HepG2 (cell line): ENCODE data around the gene MRPL14.

Experiments used
- HOXA9 ChIP-seq: sonication (generic); formaldehyde crosslinking; IDR thresholded peaks from 2 replicates; pipeline ENCODE4 v1.8.1; 2022; ENCODE audit warnings: missing genetic modification reagents, mild to moderate bottlenecking, moderate library complexity, borderline replicate concordance
- IRX3 ChIP-seq: sonication (generic); formaldehyde crosslinking; IDR thresholded peaks from 2 replicates; pipeline ENCODE4 v1.8.1; 2023; ENCODE audit warnings: mild to moderate bottlenecking, low read depth, missing genetic modification reagents, borderline replicate concordance
- LCORL ChIP-seq, 2 experiments: fragments of 450-650 bp in 1 of 2; sonication (generic) in 1 of 2; formaldehyde crosslinking in 1 of 2; IDR thresholded peaks; 2 replicates each; pipeline versions ENCODE4 v1.5.0 to v1.6.1; 2017 to 2020; ENCODE audit warnings: antibody characterized with exemption in 1 of 2, missing genetic modification reagents in 1 of 2
- MYC ChIP-seq: sonication (generic); formaldehyde crosslinking; IDR thresholded peaks from 2 replicates; pipeline ENCODE4 v1.9.0; 2021; ENCODE audit warnings: missing genetic modification reagents, borderline replicate concordance
- RNF219 ChIP-seq: sonication (generic); formaldehyde crosslinking; IDR thresholded peaks from 2 replicates; pipeline ENCODE4 v1.5.0; 2020; ENCODE audit warnings: mild to moderate bottlenecking, missing genetic modification reagents
- ZBTB3 ChIP-seq: sonication (generic); formaldehyde crosslinking; IDR thresholded peaks from 2 replicates; pipeline ENCODE4 v1.4.0; 2020; ENCODE audit warnings: low read depth, mild to moderate bottlenecking, moderate library complexity, missing genetic modification reagents, borderline replicate concordance
- ZNF292 ChIP-seq: sonication (generic); formaldehyde crosslinking; IDR thresholded peaks from 2 replicates; pipeline ENCODE4 v1.8.1; 2022; ENCODE audit warnings: mild to moderate bottlenecking, low read depth, missing genetic modification reagents, borderline replicate concordance
- ZNF354B ChIP-seq: sonication (generic); formaldehyde crosslinking; IDR thresholded peaks from 2 replicates; pipeline ENCODE4 v1.8.0; 2022; ENCODE audit warnings: mild to moderate bottlenecking, missing genetic modification reagents

GRCh38 chr6:44063561-44064059 is 63.6 kb downstream of the MRPL14 start:
- TF ChIP-seq LCORL (IDR thresholded peaks at IDR 0.05) (no peak), LCORL (CRISPR knock-in tag; IDR thresholded peaks at IDR 0.05) (no peak), IRX3 (CRISPR knock-in tag) (no peak), HOXA9 (no peak), RNF219 (CRISPR knock-in tag) (no peak), ZNF292 (CRISPR knock-in tag) (no peak), ZBTB3 (CRISPR knock-in tag) (no peak), MYC (CRISPR knock-in tag) (no peak), ZNF354B (CRISPR knock-in tag) (no peak)
